Measurements from ENCODE around the gene IL19.

GRCh38 chr1:206753141-206753540 is 17.4 kb upstream of the IL19 start:
- TF ChIP-seq CTCF (IDR thresholded peaks at IDR 0.05) (no peak), POLR2A (IDR thresholded peaks at IDR 0.05) (no peak)

Measured in lower leg skin (tissue), 3 donors.